EH (cell line): ENCODE measurements around the gene KDM8.
A peak's percentile ranks its signal among the peaks of the same experiment; 100 is the strongest.

ENCODE experiments used
- DNase-seq: peaks from one replicate; pipeline ENCODE4 v3.0.0-alpha.2; 2015; ENCODE audit warnings: low read depth

The KDM8 gene

DNA sequence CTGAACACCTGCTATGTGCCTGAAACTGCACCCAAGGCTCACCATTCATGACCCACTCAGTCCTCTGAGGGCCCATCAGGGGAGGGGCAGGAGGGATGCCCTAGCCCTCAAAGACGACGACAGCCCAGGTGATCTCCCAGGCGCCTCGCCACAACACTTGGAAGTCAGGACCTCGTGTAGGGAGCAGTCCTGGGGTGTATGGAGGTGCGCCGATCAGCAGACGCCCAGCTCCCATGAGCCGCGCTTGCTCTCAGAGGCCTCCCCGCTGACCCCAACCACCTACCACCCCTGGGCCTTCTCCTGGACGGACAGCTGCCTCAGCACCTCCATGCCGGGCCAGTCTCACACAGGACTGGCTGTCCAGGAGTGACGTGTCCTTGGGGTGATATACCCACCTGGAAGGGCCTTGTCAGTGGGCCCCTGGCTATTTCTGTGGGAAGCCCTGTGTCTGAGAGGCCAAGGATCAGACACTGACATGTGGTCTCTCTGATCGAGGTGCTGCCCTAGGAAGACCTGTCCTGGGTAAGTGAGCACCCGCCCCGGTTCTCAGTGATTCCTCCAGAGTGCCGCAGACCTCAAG, 26.7 kb downstream of the KDM8 start:
- DNase-seq: no peak

DNA sequence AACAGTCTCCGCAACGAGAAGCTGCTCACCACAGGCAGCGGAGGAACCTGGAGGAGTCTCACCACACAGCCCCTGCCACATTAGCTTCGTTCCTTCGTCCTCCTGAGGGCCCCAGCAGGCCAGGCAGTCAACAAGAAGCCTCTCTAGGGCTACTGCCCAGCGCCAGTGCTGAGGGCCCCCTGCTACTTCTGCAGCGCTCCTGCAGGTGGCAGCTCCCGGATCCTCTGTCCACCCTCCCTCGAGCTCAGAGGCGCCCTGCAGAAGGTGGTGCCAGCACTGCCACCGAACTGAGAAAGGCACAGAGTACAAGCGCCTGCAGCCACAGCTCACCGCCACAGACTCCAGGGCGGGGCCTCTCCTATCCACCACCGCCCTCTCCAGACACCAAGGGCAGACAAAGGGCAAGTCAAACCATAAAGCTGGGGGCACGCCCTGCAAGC, 27.3 kb downstream of the KDM8 start:
- no peak for DNase-seq

DNA sequence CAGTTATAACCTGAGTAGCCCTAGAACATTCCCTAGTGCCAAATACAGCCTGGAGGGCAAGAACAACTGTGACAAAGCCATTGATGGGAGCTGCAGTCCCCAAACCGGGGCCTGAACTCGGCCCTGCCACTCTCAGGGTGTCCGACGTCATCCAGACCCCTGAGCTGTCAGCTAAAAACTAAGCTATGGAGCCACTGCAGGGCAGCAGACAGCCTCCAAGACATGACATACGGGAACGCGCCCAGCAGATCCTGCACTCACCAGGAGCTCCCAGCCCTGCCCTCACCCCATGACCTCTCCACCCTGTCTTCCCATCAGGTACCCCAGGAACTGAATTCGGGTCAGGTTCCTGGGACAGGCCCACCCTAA, 28.4 kb downstream of the KDM8 start:
- DNase-seq: no peak

DNA sequence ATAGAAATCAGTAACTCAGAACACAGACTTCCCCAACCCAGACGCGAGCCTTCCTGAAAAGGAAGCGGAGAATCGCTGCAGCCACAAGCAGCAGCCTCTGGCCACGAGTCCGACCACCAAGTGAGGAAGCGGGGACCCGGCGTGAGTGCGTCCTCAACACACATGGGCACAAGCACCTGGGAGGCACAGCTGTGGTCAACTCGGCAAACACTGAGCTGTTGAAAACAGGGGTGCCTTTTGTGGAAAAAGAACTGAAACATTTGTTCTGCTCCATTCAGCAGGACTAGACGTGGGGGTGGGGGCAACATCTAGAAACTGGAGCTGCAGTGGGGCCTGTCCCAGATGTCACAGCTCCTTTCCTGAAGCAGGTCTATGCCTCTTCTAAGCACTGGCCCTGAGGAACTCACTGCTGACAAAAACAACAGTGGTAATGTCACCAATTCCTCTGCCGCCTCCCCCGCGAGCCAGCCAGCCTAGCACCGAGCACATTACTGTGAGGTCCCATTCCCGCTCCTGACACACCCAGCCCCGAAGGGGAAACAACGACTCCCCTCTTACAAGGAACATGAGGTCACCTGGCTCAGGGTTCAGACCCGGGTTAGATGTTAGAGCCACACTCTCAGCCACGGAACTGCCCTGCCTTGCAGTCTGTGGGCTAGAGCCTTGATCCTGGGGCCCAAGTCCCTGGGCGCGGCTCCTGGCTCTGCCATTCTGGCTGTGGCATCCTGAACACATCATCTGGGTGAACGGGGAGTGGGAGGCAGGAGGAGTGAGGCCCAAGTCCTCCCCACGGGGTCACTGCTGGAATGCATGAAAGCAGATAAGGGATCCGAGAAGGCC, 29.0 kb downstream of the KDM8 start:
- no peak for DNase-seq

DNA sequence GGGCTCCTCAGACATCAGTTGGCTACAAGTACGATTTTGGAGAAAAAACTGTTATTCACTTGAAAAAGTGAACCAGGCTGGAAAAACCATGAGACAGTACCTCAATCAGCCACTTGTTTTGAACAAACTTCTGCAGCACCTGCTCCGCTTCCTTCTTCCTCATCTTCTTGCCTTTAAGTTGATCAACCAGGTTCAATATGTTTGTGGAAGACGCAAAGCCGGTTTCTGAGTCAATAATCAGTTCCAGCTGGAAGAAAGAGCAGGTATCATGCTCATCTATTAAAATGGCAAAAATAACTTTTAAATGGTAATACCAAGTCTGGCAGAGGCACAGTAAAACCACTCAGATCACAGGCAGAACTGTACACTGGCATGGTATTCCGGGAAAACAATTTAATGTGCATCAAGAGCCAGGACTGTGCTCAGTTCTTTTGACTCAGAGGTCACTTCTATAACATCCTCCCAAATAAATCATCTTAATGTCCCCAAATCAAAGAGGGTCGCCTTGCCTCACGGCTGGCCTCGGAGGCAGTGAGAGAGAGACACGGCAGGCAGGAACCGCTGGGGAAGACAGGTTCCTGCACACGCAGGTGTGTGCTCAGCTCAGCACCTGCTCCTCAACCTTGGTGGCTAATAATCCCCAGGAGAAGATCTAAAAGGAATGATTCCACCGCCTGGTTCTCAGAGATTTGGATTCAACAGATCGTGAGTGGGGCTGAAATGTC, 29.7 kb downstream of the KDM8 start:
- DNase-seq: no peak

DNA sequence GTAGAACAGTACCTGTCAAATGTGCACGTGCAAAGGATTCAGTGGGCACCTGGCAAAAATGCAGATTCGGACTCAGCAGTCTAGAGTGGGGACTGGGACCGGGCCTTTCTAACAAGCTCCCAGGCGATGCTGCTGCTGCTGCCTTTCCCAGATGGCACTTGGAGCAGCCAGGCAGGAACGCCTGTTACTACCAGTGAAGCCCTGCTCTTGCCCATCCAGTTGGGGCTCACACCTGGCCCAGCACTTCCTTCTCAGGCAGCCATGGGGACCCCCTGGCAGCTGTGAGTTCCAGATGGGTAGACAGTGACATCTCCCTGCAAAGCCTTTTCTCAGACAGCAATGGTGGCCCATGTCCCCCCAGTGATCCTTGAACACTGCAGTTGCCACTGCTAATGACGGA, 30.4 kb downstream of the KDM8 start:
- no peak for DNase-seq

DNA sequence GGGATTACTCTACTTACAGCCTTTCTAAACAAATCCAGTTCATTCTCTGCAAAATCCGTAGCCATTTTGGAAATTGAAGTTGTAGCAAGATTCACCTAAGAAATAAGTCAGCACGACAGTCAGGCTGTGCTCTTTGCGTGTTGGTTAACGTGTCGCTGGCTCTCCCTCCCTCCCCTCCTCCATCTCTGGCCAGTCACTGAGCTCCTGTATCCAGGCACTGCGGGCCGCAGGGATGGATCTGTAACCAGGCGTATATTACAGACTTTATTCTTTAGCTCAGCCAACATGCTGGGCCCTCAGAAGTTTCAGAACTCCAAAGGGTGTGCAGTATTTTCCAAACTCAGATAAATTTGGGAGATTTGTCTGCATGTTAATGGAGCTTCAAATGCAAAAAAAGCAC, 30.8 kb downstream of the KDM8 start:
- DNase-seq: no peak

DNA sequence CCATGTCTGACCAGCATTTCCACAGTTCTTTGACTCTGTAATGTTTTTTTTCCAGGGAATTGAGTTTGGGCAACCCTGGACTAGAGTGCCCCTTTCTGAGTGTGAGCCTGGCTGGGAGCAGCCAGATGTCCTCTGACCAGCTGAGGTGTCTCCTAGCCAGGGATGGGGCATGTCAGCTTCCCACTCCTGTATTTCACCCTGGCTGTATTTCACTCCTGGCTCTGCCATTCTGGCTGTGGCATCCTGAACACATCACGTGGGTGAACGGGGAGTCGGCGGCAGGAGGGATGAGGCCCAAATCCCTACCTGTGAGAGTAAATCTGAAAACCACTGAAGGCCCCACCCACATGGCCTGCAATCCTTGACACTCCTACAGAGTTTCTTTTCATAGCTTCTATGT, 31.3 kb downstream of the KDM8 start:
- no peak for DNase-seq

DNA sequence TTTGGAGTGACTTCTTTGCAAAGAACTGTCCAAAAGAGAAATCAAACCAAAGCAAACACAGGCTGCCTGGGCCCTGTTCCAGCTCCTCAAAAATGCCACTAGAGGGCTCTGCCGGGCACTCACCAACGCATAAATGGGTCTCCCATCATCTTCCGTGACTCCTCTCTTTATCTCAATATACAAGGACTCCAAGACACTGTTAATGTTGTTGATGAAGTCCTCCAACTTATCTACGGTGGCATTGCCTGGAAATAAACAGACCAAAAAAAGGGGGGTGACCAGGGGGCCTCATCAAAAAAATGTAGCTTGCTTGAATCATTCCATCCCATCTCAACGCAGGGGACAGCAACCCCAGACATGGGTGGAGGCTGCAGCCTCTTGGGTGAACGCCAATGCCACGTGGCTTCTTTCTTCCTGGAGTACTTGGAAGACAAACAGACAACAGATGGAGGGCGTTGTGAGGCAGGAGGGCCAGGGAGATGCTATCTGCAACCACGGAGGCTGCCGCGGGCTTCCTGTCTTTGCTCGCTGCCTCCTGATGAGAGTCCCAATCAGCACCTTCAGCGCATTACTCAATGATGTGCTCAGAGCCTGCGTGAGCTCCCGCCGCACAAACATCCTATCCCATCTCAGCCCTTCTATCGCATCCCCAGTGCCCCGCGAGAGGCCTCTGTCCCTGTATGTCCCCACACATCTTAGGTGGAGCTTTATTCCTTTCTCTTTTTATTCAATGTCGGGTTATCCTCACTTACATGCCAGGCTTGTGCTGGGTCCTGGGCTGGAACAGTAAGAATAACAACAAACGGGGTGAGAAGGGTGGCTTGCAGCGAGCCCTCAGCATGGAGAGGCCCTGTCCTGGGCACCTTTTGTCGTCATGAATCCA, 32.0 kb downstream of the KDM8 start:
- peak; percentile 96 for DNase-seq

DNA sequence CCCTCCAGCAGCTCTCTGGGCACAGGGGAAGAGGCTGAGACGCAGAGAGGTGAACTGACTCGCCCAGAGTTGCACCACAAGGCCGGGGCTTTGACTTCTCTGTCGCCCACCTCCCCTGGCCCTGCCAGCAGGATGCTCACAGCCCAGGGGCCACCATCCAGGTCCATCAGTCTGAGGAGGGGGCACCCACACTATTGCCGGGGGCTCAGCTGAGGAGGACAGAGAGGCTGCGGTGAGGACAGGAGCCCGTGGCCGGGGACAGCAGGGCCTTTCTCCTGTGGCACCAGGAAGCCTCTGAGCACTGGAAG, 32.6 kb downstream of the KDM8 start:
- DNase-seq: no peak

DNA sequence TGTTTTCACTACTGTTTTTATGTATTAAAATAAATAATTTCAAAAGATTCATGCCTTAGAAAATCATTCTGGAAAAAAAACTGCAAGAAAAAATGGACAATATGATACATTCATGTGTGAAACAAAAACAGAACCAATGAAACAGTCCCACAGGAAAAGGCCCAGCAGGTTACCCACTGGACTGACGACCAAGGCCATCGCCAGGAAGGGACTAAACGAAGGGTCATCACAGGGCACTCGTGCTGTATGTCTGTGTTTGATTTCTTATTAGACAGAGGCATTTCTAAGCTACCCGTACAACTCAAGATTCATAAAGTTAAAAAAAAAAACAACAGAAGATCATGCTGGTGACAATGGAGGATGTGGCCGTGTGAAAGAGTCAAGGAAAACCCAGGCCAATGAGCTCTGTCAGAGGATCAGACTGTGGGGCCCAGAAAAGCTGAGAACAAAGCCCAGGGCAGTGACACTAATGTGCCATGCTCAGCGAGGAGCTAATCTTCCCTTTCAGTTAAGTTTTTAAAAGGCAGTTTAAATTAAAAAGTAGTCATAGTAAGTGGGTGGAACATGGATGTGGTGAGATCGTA, 33.4 kb downstream of the KDM8 start:
- DNase-seq: no peak

DNA sequence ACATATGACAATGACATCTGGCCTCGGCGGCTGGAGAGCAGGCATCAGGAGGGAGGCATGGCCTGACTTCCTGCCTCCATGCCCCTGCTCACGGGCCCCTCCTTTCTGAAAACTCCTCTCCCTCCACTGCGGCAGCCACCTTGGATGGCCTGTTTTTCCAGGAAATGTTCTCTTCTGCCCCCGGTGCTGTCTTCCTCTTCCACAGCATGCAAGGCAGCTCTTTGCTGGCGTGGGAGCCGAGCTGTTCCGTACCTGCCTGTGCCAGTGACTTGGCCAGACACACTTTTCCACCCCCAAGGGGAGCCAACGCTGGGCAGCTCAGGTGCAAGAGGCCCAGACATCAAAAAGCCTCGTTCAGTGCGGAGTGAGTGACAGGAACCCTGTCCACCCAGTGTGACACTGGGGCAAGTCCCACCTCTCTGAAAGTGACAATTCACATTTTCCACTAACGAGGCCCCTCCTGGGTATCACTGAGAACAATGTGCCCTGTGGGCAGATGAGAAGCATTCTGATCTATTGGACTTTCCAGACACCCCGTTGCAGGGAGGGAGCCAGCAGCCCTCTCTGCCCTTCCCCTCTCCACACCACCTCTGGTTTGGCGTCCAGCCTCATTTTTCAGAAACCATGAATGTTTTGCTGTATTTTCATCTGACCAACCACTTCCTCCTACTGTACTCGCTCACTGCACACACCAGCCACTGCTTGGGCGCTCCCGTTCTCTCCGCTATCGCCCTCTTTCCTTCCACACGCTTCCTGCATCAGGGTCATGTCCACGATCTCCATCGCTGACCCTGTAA, 34.1 kb downstream of the KDM8 start:
- DNase-seq: peak; percentile 57

DNA sequence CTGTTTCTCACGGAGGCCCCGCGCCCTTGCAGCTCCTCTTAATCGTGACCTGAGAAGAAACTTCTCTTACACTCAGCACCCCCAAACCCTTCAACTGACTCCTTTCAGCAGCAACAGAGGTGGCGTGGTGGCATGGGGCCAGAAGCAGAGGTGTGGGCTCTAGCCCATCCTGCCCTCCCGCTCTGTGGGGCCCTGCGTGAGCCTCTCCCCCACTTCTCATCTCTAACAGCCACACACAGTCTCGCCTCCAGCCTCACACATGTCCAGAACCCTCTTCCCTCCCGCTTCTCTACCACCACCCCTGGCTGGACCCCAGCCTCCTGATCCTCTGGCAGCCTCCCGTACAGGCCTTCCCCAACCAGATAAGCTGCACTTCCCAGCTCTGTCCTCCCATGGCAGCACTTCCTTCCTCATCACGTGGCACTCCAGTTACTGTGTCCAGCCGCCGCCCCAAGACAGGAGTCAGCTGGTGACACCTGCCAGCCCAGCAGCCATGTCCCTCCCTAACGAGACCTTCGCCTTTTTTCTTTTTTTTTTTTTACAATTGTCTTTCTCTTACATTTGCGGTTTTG, 34.8 kb downstream of the KDM8 start:
- no peak for DNase-seq

DNA sequence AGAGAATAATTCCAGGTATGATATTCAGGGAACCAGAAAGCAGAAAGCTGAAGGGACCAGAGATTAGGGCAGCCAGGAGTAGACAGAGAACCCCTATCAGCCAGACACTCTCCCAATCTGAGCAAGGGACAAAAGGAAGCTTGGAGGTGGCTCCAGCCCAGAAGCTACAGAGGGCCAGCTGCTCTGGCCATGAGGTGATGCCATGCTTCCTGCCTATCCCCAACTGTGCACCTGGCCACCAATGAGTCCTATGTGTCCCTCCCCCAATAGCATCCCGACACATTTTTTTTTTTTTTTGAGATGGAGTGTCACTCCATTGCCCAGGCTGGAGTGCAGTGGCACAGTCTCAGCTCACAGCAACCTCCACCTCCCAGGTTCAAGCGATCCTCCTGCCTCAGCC, 35.3 kb downstream of the KDM8 start:
- DNase-seq: no peak

DNA sequence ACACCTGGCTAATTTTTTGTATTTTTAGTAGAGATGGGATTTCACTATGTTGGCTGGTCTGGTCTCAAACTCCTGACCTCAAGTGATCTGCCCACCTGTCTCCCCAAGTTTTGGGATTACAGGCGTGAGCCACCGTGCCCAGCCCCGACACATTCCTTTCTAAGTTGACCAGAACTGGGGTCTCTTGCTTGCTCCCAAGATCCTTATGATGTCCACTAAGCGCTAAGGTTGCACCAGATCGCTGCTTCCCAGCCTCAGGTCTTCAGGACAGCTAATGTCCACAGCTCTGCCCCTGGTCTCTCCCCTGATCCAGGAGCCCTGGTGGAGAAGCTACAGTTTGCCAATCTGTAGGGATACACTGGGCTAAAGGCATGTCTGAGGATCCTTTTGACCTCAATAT, 35.7 kb downstream of the KDM8 start:
- DNase-seq: no peak

DNA sequence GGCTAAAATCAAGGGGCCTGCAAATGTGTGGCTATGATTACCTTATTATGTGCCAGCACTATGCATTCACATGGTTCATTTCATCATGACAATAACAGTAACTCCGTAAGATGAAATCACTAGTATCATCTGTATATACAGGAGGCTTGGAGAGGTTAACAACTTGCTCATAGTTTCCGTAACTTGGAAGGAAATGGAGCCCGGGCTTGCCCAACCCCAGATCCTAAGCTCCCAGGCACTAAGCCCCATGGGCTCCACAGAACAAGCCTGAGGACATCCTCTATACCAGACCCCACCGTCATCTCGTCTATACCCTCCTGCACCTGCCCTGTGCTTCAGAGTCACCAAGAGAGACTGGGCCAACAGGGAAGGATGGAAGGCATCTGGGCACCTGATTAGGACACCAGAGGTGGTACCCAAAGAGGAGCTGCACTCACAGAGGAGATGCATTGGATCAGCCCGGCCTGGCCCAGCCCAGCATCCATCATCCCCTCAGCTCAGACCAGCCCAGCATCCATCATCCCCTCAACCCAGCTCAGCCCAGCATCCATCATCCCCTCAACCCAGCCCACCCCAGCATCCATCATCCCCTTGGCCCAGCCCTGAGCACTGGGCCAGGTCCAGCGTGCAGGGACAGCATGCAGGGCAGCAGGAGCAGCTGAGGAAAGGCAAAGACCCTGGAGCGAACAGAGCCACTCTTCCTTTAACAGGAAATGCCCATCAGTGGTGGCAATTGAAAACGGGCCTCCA, 36.8 kb downstream of the KDM8 start:
- no peak for DNase-seq

DNA sequence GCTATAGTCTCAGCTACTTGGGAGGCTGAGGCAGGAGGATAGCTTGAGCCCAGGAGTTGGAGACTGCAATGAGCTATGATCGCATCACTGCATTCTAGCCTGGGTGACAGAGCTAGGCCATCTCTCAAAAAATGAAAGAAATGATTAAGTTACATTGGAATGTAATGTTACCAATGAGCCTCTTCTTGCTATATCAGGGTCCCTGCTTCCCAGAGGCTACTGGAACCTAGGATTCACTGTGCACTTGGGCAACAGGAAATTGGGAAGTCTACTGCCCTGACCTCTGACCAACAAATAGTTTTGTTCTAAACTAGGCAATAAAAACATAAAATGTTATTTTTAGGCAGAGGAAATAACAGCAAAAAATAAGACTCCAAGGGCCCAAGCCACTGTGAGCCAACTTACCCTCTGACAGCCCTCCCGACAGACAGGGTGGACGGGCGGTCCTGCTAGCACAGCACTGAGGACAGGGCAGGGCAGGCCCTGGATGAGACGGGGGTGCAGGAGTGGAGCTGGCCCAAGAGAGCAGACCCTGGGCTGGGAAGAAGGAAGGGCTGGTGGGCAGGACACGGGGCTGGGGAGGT, 37.7 kb downstream of the KDM8 start:
- peak; percentile 95 for DNase-seq

DNA sequence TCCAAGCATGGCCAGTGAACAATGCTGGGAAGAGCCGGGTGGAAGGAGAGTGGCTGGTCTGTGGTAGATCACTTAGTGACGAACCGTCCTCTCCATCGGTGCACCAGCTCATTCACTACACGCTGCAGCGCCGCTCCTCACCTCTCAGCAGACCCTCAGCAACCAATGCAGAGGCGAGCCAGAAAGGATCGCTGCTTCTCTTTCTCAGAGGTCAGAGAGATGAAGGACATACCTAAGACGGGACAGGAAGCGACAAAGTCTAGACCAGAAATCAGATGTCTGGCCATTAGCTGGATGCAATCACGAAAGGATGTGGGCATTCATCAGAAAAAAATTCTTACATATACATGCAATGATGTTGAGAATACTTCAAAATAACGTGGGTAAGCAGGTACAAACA, 38.3 kb downstream of the KDM8 start:
- DNase-seq: peak; percentile 54

DNA sequence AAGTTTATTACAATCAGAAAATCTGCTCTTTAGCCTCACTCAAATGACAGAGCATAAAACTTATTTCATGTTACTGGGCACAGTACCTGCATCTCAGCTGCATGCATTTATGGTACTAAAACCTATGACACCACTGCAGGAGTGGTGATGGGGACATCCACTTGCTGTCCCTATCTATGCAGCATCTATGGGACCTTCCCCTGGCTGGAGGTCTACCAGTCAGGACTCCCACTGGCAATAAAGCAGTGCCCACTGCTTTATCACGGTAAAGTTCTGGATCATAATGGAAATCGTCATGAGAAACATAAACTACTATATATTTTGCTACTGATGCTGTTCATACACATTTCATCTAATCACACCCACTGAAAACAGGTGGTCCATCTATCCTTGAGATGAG, 39.1 kb downstream of the KDM8 start:
- DNase-seq: no peak
